ENCODE results near the gene DIPK2A.

The DIPK2A gene, protein sequence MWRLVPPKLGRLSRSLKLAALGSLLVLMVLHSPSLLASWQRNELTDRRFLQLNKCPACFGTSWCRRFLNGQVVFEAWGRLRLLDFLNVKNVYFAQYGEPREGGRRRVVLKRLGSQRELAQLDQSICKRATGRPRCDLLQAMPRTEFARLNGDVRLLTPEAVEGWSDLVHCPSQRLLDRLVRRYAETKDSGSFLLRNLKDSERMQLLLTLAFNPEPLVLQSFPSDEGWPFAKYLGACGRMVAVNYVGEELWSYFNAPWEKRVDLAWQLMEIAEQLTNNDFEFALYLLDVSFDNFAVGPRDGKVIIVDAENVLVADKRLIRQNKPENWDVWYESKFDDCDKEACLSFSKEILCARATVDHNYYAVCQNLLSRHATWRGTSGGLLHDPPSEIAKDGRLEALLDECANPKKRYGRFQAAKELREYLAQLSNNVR

DNA sequence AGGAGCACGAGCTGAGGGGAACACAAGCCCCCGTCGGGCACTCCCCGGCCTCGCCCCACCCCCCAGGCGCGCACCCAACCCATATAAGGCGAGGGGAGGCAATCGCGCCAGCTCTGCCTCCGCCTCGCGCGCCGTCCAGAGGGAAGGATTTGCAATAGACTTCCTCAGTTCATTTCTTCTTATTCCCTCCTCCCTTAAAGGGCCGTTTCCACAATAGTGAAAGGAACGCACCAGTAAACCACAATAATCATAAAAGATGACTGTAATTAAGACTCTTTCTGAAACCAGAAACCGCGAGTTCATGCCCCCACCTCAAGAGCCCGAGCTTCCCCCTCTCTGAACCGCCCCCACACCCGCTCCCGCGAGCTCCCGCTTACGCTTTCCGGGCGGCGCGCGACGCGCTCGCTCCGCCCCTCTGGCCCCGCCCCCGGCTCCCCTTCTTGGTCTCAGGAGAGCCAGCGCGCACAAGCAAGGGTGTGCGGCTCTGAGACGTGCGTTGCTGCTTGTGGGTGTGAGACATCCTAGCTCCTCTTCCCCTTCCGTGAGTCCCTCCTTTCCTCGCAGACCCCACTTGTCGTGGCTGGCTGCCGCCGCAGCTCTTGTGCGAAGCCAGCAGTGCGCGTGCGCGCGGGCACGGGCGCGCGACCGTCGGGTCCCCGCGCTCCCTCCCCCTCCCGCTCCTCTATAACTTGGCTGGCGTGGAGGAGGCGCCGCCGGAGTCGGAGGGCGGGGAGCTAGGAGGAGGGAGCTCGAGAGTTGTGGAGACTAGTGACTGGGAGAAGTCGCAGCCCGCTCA, at the start of gene DIPK2A:
Gene DIPK2A (plus strand): TSS at position 465 of the 796 bp plus-strand sequence. CDS start 510 bp downstream, outside the sequence.
- peak; percentile 88 to 90 for DNase-seq (ENCODE audit: low read depth in 2 of 2)

- no peak for DNase-seq (ENCODE audit: low read depth in 2 of 2)
These were observed 46.9 kb upstream of the DIPK2A start for GRCh38 chr3:143924522-143925285.

GRCh38 chr3:143928056-143928455, 43.6 kb upstream of the DIPK2A start:
- DNase-seq (ENCODE audit: low read depth in 2 of 2): no peak

DNA sequence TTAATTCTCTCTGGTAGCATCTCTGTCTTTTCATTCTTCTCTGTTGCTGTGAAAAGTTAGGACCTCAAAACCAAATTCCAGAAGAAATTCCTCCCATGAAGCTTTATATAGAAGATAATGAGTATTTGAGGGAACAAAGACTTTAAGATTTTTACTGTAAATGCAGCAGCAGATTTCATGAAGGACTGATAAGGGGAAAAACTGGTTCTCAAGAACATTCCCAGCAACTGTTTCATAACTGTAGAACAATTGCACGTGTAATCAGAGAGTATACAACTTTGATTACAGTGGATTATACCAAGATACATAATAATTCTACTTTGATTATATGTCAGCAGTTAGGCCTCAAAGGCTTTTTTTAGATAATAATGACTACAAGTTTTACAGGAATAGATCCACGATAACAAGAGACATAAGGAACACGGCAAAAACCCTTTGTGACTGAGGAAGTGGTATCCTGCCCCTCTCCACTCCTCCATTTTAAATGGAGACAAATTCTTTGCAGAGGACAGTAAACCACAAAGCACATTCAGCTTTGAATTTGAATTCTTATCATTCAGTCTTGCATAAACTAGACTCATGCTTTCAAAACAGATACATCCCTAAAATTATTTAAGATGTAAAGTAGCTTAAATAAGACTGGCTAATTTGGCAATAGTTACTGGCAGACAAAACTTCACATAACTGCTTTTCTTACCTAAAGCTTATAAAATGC, 42.9 kb upstream of the DIPK2A start:
- no peak for DNase-seq (ENCODE audit: low read depth in 2 of 2)

DNA sequence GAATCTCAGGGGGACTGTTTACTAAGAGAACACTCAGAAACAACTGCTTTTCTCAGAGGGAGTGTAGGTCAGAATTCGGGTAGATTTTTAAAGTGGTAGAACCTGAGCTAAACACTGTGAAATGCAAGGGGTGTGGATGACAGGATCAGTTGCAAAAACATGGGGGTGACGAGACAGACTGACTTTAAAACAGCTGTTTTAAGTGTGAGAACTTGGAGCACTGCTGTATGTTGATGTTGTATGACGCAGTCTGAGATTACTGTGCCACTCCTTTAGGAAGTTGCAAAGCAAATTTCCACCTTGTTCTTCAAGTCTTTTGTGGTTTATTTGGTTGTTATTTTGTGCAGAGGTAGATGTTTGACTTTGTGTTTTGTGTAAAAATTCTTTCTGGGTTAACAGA, 36.8 kb upstream of the DIPK2A start:
- DNase-seq (ENCODE audit: low read depth in 2 of 2): no peak

GRCh38 chr3:143935678-143936077, 35.9 kb upstream of the DIPK2A start:
- DNase-seq (ENCODE audit: low read depth in 2 of 2): no peak

GRCh38 chr3:143950810-143951209, 20.8 kb upstream of the DIPK2A start:
- no peak for DNase-seq (ENCODE audit: low read depth in 2 of 2)

- peak in 1 of 2 donors; percentile 3 for DNase-seq (ENCODE audit: low read depth in 2 of 2)
These were observed 20.2 kb upstream of the DIPK2A start for GRCh38 chr3:143951351-143951971.

DNA sequence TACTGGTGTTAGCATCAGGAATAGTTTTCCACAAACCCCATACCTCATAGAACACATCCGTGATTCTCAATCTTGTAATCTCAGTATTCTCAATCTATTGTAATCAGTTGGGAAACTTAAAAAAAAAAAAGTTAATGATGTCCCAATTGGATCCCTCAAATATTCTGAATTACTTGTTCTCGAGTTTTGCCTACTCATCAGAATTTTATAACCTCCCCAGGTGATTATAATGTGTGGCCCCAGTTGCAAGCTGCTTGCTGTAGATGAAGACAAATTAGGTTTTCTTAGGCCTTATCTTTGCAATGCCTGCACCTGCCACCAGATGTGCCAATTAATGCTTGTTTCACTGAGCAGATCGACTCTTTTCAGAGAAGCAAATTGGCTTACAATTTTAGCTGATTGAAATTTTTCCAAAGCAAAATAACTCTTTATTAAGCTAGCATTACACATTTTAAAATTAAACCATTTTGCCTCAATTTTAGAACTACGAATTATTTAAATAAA, 19.0 kb upstream of the DIPK2A start:
- DNase-seq (ENCODE audit: low read depth in 2 of 2): no peak

- DNase-seq (ENCODE audit: low read depth in 2 of 2): no peak
These were observed 16.5 kb upstream of the DIPK2A start for GRCh38 chr3:143955113-143955512.

- DNase-seq (ENCODE audit: low read depth in 2 of 2): no peak
These were observed 14.8 kb upstream of the DIPK2A start for GRCh38 chr3:143956838-143957237.

DNA sequence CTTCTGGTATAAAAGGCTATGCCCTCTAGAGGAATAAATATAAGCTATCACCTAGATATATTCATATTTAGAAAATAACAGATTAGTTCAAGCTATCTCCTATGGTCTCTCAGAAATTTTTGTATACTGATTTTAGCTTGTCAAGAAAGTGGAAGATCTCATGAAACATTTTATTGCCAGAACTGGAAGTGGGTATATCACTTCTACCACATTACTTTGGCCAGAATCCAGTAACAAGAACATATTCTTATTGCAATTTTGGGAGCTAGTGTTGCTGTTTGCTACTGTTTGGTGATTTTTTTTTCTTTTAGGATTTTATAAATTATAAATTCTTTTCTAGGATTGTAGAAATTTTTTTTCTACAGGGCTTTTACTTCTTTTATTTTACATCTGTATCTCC, 14.2 kb upstream of the DIPK2A start:
- DNase-seq (ENCODE audit: low read depth in 2 of 2): no peak

DNA sequence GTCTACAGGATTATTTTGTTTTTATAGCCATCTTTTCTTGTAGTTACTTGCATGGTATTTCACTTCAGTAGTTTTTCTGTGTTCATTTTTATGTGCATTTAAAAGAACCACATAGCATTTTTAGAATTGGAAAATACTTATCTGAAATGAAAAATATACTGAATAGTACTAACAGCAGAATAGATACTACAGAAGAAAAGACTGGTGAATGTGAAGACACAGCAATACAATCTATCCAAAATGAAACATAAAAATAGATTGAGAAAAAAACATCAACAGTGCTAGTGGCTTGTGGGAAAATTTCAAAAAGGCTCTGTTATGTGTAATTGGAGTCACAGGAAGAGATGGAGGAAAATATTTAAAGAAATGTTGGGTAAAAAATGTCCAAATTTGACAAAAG, 12.7 kb upstream of the DIPK2A start:
- no peak for DNase-seq (ENCODE audit: low read depth in 2 of 2)

- DNase-seq (ENCODE audit: low read depth in 2 of 2): no peak
These were observed 10.3 kb upstream of the DIPK2A start for GRCh38 chr3:143961342-143961741.

DNA sequence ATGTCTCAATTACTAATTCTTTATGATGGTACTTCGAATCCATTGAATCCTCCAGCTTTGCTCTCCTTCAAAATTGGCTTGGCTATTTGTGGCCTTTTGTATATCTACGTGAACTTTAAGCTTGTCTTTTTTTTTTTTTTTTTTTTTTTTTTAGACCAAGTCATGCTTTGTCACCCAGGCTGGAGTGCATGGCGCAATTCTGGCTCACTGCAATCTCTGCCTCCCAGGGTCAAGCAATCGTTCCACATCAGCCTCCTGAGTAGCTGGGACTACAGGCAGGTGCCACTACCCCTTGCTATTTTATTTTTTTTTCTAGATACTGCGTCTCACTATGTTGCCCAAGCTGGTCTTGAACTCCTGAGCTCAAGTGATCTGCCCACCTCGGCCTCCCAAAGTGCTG, 7.7 kb upstream of the DIPK2A start:
- no peak for DNase-seq (ENCODE audit: low read depth in 2 of 2)

- DNase-seq (ENCODE audit: low read depth in 2 of 2): peak in 1 of 2 donors; percentile 34
These were observed 757 bp upstream of the DIPK2A start for GRCh38 chr3:143970773-143971358.

GRCh38 chr3:143972155-143972504, 507 bp downstream of the DIPK2A start:
- DNase-seq (ENCODE audit: low read depth in 2 of 2): no peak

DNA sequence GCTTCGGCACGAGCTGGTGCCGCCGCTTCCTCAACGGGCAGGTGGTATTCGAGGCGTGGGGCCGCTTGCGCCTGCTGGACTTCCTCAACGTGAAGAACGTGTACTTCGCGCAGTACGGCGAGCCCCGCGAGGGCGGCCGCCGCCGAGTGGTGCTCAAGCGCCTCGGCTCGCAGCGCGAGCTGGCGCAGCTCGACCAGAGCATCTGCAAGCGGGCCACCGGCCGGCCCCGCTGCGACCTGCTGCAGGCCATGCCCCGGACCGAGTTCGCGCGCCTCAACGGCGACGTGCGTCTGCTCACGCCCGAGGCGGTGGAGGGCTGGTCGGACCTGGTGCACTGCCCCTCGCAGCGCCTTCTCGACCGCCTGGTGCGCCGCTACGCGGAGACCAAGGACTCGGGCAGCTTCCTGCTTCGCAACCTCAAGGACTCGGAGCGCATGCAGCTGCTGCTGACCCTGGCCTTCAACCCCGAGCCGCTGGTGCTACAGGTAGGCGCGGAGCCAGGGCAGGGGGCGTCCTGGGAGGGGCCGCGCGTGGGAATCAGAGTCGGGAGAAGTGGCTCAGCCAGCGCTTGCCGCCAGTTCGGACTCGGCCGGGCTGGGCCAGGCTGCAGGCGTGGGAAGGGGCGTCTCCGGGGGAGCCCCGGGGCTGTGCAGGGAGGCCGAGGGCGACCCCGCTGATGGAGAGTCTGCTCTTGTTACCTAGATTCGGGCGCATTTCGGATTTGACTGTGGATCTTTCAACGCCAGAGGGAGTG, 1.1 kb downstream of the DIPK2A start:
- DNase-seq (ENCODE audit: low read depth in 2 of 2): peak; percentile 30 to 45

GRCh38 chr3:143973259-143974021, 1.8 kb downstream of the DIPK2A start:
- DNase-seq (ENCODE audit: low read depth in 2 of 2): peak in 1 of 2 donors; percentile 28

Measured in stimulated activated CD8-positive, alpha-beta memory T cell treated with anti-CD3 and anti-CD28 coated beads, Interleukin-15, amount 100 ng/mL, for 4 hours (primary cell).